Measurements from ENCODE around the gene CDH13.

CDH13 gene

DNA sequence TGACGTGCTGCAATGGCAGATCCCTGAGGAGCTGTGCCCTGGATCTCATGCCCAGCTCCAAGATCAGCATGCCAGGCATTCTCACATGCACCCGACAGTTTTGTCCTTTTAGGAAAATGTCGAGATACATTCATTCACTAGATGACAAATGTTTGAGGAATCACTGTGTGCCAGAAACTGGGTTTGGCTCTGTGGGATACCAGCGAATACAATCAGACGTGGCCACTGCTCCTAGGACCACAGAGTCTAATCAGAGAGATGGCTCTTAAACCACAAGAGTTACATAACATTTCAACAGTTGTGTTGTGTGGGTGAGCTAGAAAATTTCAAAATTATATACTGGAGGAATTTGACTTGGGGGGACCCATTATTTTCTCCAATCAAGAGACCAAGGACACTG lies 579.7 kb downstream of the CDH13 start:
- no peak for DNase-seq

DNA sequence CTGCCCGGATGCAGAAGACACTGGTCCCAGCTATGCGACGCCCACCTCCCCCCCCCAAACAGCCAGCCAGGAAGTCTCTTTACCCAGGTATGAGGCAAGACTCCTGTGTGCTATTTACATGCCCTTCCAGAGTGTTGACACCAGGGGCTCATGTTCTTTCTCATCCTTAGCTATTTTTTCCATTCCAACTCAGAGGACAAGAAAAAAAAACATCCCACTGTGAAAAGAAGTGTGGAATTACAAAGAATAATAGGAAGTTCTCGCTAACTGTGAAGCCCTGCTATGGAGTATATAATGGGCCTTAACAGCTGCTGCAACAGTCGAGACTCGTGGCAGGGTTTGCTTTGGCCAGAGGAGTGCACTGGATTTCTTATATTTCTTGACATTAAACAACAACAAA lies 584.9 kb downstream of the CDH13 start:
- no peak for DNase-seq

DNA sequence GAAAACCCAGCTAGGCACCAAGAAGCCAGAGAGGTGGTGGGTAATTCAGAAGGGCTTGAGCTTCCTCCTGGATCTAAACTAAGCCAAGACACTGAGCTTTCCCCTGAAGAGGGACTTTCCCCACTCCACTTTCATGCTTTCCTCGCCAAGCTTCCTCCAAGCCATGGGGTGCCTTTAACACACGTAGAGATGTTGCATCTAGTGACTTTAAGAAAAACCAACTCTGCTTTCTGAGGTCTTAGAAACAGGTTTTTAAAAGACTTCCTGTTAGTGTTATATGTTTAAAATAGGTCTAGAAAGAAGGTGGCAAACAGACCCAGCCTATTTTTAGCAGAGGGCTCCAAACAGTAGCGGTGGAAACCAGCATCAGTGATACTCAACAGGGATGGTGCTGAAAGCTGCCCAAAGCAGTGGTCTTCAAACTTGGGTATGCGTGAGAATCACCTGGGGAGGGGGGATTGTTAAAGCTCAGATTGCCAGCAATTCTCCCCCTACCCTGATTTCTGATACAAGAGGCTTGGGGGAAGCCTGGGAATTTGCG lies 585.6 kb downstream of the CDH13 start:
- DNase-seq: no peak

DNA sequence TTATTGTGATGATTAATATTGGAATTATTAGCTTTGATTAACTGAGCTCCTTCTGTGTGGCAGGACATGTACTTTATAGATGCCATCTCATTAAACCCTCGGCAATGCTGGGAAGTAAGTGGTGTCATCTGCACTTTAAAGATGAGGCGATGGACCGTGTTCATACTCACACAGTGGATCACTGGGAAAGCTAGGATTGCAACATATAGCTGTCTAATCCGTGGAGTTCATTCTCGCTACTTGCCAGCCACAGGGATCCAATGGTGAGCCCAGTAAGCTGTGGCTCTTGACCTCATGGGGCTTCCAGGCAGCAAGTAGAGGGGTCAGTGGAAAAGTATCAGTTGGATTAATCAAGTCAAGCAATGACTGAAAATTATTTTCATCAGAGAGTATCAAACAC lies 587.9 kb downstream of the CDH13 start:
- no peak for DNase-seq

DNA sequence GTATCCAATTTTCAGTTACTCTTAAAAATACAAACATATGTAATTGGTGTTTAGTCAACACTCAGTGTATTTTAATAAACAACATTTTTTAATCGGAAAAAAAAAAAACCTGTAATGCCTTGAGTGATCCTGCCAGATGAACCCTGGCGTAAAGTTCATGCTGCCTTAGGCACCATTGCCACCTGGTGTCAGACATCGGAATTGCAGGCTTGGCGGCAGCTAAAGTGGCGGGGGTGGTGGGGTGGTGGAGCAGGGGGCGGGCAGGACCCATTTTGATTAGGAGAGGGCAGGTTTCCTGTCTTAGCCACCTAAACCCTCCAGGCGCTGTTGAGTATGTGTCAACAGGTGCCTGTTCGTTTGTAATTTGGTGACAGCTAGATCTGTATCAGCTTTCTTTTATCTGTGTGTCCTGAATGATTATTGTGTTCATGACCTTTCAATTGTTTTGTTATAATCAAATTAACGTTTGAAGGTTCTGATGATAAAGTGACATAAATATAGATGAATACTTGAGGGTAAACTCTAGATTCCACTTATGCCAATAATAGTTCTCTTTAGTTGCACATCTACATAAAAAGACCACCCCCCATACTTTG lies 588.7 kb downstream of the CDH13 start:
- peak; percentile 54 to 68 (median 57) for DNase-seq

DNA sequence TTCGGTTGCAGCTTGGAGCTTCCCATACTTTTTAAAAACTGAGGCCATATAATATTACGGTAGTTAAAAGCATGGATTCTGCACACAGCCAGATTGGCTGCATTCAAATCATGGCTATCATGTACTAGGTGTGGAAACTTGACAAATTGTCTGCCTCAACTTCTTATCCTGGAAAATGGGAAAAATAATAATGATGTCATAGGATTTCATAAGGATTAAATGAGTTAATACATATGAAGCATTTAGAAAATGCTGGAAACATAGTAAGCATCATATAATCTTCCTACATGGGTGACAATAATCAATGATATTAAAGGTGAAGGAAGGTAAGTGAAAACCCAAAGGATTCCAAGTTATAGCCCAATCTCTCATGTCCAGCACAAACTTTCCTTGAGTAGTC lies 592.5 kb downstream of the CDH13 start:
- DNase-seq: no peak

DNA sequence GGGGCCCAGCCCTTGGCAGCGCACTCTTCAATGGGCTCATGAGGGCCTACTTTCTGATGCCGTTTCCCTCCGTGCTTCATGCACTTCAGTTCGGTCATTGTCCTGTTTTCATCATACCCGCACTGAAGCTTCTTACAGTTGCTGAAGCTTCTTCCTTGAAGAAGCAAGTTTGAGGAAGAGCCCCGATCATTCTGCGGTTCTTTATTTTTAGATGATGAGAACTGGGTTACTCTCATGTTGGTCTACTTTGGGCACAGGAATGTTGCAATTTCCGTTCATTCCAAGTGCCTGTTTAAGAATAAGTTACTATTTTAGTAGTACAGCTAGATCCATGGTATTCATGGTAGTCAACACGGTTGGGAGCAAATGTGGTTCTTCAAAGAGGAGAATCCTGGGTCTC lies 593.3 kb downstream of the CDH13 start:
- peak in 2 of 3 donors; percentile 17 to 25 for DNase-seq

DNA sequence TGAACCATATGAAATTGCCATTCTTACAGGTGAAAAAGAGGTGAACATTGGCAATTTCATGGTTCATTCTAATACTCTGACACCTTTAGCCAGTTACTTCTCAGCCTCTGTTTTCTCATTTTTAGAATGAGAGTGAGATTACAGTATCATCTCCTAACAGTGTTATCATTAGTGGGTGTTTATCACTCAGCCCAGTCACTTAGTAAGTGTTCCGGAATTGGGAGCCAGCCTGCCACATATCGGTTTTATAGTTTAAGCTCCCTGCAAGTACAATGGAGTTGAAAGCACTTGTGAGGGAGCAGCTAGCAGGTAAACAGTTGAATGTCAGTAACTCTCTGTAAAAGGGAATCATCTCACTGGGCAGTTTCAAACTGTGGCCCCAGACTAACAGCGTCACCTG lies 597.9 kb downstream of the CDH13 start:
- no peak for DNase-seq

DNA sequence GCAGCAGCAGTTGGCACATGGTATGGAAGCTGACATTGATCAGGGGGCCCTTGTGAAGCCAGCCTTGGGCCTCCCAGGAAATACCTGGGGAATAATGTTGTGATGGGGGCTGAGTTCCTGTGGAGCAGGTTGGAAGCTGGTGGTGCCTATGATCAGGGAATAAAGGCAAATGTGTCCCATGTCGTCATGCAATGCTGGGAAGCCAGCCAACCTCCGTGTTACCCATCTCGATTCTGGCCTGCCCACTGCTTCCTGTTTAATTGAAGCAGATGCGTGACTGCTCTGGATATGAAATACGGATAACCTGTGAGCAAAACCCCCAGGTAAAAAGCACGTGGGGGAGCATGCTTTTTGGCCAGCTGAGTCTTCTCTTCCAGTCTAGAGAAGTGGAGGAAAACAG lies 600.6 kb downstream of the CDH13 start:
- no peak for DNase-seq

DNA sequence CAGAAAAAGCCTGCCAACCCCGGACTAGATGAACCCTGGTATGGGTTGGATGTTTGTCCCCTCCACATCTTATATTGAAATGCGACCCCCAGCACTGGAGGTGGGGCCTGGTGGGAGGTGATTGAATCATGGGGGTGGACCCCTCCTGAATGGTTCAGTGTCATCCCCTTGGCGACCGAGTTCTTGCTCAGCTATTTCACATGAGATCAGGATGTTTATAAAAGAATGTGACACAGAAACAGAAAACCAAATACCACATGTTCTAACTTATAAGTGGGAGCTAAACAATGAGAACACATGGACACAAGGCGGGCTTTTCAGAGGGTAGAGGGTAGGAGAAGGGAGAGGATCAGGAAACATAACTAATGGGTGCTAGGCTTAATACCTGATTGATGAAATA lies 605.0 kb downstream of the CDH13 start:
- DNase-seq: no peak

DNA sequence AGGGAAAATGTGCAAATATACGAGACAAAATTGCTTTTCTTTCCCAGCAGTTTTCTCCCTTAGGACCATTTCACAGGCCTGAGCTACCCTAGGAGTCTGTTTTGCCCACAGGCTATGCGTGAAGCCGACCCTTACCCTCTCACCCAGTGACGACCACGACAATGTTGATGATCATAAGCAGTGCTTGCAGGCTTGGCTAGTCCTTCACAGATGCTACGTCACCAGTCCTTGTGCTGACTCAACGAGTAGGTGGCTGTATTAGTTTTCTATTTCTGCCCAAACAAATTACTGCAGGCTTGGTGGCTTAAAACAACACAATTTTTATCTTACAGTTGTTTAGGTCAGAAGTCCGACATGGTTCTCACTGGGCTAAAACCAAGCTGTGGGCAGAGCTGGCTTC lies 606.4 kb downstream of the CDH13 start:
- DNase-seq: no peak

DNA sequence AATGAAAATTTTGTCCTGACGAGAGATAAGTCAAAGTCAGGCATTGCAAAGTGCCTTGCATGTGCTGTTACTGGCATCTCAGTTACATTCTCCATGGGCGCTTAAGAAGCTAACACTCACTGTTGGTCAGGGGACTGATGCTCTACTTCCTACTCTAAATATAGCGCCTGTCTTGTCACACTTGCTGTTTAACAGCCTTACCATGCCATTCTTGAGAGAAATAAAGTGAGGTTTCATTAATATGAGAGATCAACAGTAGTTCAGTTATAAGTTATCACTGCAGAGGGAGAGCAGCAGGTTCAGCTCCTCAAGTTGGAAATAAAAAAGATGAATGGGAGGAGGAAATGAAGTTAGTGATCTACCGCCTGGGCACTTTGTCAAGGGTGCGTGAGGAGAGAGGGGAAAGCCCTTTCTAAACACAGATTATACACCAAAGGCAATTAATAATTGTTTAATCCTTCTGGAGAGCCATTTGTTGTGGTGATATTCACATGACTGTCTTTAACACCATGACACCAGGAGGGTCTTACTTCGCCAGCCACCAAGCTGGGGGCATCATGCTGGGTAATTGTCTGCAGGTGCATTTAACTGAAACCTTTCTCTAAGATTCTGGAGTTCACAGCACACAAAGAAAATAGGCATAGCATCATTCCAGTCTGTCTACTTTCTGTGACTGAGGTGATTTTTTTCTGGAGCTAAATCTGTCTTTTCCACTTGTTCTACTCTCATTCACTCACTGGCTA lies 612.4 kb downstream of the CDH13 start:
- no peak for DNase-seq

DNA sequence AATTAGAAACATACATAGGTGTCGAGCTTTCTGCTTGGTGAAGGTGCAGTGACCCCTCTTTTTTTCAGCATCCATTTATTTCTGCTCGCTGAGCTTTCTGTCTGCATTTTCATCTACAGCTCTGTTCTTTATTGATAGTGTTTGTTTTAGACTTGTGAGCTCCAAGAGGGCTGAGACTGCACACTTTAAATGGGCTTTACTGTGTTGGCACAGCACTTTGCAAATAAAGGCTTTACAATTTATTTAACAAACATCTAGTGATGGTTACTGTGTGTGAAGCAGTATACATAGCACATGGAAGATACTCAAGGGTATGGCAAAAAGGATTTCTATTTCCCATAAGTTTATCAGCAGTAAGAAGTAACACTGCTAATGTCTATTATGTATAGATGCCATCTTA lies 617.3 kb downstream of the CDH13 start:
- no peak for DNase-seq

DNA sequence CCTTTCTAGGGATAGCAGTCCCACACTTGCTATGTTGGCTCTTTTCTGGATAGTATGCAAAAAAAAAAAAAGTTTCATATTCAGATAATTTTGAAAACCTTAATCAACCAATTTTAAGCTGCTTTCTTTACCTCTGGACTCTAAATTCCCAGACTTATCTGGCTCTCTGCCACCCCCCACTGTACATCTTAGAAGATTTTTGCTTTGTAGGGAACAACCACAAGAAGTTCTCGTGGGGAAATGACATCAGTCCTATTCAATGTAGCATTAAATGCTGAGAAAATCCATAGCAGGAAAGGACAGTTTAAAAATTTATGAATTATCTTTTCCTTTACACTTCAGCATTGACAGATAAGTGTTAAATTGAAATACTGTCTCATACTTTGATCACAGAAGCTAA lies 618.3 kb downstream of the CDH13 start:
- no peak for DNase-seq

DNA sequence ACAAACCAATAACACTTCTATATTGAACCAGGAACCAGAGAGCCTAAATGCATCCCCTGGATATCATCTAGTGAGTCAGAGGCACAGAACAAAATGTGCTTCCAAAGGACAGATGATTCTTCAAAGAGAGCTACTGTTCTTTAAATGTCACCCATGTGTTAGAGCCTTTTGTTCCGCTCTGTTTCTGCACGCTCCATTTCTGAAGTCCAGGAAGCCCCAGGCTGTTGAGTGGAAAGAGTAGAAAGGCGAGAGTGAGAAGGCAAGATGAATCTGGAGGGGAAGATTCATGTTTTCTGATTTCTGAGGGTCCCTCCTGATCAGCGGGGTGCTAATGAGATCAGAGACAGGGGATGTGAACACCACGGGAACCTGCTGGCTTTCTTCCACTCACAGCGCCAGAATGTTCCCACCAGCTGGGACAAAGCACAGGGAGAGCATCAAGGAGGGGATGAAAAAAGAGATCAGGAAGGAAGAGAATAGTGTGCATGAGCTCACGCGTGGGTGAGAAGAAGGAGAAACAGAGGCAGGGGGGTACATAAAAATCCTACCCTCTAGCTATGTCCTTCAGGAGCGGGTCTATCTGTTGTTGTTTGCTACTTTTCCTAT lies 621.1 kb downstream of the CDH13 start:
- no peak for DNase-seq

DNA sequence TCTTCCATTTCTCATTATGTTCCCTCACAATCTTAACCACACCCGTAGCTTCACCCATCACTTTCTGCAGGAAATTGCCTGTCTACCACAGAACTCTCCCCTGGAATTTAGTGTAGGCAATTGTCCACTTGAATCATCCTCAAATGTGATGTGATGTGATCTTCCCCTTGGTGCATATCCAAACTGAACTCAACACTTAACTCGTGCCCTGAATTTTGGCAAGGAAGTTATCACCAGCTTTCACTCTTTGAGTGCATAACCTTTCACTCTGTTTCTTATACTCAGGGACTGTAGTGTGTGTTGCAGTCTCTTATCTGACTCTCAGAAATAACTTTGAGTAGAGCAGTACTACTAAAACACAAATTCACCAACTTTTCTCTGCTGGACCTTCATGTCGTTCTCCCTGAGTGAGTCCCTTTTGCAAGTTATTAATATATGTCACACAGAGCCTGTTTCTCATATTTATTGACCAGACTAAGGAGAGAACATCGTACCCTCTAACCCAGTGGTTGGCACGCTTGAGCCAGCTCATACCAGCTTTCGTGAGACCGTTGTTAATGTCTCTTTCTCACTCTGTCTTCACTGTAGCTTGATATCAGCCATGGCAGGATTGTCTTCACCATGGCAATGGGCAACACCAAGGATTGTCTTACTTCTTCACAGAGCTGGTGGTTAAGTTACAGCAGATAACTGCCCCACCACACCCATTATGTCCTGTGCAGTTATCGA lies 622.1 kb downstream of the CDH13 start:
- no peak for DNase-seq

DNA sequence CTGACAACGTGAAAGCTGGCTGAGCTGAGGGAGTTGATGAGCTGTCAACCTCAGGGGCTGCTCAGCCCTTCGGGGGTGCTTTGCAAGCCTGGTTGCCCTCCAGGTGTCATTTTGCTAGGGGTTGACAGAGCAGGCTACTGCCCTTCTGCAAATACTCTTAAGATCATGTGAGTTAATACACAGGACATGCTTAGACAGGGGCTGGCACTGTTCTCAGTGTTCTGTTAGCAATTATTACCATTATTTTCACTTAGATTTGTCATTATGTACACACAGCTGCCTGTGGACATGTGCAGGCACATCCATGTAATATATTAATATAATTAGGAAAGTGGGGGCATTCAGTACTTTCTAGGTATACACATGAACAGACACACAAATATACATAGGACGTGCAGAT lies 626.8 kb downstream of the CDH13 start:
- DNase-seq: no peak

DNA sequence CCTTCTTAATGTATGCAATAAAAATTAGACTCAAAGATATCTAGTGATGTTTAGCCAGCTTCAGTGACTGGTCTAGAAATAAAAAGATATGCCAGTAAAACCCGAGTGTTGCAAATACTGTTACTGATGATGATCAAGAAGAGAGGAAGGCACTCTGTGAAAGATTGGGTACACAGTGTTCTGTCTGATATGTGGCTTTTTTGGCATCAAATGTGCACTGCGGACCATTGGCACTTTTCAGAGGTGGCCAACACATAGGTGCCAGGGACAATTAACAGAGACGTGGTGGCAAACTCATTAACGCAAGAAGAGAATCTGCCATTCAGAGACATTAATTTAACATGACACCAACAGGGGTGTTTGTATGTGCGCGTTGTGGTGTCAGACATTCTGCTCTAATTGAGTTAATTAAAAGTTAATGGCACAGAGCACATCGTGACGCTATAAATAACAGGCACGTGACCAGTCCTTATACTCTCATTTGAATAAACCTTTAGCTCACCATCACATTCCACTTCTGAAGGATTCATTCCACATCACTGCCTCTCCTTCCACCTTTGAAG lies 631.7 kb downstream of the CDH13 start:
- no peak for DNase-seq

DNA sequence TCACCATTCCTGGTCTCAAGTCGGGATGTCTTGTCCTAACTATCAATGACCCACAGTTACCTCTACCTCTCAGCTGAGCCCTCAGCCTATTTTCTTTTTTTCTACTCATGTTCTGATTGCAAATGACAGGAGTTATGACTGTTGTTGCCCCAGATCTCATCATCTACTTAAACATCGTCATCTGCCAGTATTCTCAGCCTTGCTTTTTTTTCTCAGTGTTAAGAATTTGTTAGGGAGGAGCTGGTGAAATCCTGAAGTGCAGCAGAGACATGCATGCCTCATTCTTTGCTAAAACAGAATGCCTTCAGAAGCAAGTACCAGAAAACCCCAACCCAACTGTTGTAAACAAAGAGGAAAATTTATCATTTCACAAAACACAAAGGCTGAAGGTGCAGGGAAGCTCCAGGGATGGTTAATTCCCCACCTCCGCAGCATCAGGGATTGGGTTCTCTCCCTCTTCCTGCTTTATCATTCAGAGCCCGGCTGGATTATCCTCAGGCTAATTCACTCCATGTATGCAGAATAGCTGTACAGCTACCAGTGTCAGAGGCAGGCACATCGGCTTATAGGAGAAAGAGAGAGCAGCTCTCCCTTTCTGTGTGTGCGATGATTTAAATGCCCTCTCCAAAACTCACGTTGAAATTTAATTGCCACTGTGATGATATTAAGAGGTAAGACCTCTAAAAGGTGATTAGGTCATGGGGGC lies 640.2 kb downstream of the CDH13 start:
- DNase-seq: no peak

DNA sequence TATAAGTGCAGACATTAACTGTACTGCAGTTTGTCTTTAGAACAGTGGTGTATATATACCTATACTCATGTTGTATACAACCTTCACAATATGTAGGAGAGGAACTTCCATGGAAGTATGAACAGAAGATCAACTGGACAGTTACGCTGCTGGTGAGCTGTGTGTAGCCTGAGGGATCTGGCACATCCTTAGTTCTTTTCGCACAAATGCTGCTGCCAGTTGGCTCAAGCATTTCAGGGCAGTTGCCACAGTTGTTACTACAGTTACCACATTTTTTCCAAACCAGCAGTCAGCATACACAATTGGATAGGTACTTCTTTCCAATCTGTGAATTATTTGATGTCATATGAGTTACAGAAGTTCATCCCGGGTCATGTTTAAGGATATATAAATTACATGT lies 641.4 kb downstream of the CDH13 start:
- no peak for DNase-seq

DNA sequence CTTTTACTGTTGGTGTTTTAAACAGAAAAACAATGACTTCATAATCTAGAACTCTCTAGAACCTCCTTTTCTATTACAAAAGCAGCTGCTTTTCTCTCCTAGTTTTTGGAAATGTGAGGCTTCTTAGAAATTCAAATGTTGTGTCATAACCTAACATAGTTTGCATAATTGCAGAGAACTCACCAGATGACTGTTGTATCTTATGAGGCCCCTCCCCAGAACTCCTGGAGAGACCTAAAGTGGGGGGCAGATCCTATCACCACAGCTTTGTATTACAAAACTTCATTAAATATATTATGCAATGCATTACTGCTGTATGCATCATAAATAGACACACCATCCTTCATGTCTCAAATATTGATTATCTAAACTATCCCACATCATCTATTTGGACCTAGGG lies 642.3 kb downstream of the CDH13 start:
- DNase-seq: no peak

DNA sequence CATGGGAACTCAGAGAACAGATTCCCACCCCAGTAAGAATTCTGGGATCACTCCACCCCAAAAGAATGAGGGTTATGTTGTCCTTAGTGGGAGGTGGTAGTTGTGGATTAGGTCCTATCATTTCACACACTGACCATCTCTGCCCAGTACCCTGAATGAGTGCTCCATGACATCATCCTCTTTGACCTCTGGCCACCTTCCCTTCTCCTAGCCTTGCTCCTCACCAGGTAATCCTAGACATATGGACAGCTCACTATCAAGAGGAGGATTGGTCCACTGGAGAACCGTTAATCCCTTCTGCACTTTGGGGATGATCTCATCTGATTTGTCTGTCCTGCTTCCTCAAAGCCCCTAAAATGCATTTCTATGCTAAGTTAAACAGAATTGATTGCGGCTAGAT lies 642.8 kb downstream of the CDH13 start:
- DNase-seq: no peak

DNA sequence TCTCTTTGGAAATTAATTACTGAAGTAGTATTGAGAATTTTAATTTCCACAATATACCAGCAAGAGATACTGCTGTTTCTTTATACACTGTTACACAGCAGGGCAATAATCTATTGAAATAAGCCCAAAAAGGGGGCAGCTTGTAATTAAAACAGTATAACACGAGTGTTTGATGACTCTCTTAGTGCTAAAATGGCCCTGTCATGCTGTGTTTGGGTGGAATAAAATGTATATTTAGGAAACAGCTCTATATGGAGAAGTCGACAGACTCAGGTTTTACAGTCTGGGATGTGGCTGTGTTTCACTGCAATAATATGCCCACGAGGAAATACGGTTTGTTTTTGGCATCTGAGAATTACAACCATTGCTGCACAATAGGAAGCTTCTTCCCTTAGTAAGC lies 643.3 kb downstream of the CDH13 start:
- no peak for DNase-seq

All from suppressor macrophage treated with lipopolysaccharide for 1 hour (primary cell).